Measurements from ENCODE around the gene CDK17. TPM values are rescaled to one million over a fixed set of nuclear protein-coding genes. Genes with fewer than 3 reads are reported as not detected.
A peak's percentile ranks its signal among the peaks of the same experiment; 100 is the strongest.

CDK17 gene
- total RNA-seq, 2 experiments from 2014 or later = 28.4 to 29.0 TPM

DNA sequence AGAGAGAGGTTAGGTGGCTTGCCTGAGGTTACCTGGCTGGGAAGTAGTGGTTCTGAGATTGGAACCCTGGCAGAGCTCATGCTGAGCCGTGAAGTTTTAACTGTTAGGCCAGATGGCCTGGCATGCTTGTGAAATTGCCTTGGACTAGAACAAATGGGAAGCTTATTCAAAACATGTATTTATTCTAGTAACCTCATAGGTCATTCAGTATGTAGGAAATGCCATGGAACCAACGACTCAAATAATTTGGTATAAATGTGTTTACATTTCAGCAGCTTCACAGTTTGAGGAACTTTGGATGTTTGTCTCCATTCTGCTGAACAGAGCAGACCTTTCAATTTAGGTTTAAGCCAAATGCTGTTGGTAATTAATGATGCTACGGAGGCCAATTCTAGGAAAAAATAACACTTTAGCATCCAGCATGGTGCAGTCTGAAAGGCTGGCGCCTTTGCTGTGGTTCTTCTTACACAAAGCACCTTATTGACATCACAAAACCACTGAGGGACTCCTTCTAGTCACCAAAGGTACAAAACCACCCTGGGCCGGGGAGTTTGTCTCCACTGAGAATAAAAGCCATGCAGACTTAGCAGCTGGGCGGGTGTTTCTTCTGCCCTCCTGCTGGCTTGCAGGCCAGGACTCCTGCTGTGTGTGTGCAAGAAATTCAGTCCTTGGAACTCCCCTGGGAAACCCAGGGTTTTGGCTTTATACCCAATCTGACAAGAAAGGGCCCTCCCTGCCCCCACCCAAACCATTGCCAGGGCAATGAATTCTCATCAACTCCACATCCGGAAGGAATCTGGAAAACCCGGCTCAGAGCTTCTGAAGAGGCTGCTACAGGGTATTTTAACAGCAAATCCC lies 141.9 kb downstream of the CDK17 start:
- peak; percentile 63 for DNase-seq

DNA sequence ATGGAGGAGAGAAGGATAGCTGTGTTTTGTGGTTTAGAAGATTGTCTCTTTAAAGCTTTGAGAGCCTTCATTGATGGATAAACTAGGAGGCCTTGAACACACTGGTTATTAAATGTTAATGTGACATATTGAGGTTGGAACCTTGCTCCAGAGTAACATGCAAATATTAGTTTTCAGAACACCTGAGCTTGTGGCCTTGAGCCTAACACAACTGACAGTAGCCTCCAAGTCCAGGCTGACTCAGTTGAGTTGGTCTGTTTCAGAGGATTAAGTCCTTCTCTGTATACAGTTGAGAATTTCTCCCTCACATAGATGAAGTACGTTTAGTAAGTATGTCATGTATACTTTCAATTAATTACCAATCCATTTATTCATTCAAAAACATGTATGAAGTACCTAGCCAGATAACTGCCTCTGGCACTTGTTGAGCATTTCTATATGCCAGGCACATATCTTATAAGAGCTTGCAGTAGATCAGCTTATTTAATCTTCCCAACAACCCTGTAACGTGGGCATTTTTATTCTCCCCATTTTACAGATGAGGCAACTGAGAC lies 142.6 kb downstream of the CDK17 start:
- Mint-ChIP-seq H3K4me1 (ENCODE audit: low read depth) (peaks cover 11% of the 10 kb centered on the region), H3K4me3 (no peak overlapping the region), H3K27ac (peak overlapping the region; percentile 61), H3K27me3 (no peaks in the 10 kb centered on the region), H3K9me3 (no peaks in the 10 kb centered on the region), H3K36me3 (ENCODE audit: low read depth) (peaks cover 27% of the 10 kb centered on the region)
- ATAC-seq (no peak), DNase-seq (no peak)
- ChIA-PET CTCF (interaction anchor here (0.6 to 1.8 kb wide), 4 partner anchors 11 to 259 kb away, joined by 3 to 6 read pairs (median 4); no protein-coding TSS in a partner anchor), POLR2A (interaction anchor here (1.3 to 1.5 kb wide), 2 partner anchors 9 to 142 kb away, joined by 3 to 4 read pairs; partner anchors contain the start of gene CDK17)
- TF ChIP-seq, protein P1, sequence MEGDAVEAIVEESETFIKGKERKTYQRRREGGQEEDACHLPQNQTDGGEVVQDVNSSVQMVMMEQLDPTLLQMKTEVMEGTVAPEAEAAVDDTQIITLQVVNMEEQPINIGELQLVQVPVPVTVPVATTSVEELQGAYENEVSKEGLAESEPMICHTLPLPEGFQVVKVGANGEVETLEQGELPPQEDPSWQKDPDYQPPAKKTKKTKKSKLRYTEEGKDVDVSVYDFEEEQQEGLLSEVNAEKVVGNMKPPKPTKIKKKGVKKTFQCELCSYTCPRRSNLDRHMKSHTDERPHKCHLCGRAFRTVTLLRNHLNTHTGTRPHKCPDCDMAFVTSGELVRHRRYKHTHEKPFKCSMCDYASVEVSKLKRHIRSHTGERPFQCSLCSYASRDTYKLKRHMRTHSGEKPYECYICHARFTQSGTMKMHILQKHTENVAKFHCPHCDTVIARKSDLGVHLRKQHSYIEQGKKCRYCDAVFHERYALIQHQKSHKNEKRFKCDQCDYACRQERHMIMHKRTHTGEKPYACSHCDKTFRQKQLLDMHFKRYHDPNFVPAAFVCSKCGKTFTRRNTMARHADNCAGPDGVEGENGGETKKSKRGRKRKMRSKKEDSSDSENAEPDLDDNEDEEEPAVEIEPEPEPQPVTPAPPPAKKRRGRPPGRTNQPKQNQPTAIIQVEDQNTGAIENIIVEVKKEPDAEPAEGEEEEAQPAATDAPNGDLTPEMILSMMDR (IDR thresholded peaks at IDR 0.05) = no peak
- intact Hi-C loops (cut with micrococcal nuclease) = no loop called here

More for the DNA sequence above, 141.9 kb downstream of the CDK17 start:
- intact Hi-C loops (cut with micrococcal nuclease) = no loop called here
- Mint-ChIP-seq H3K9me3 (no peaks in the 10 kb centered on the region), H3K4me1 (ENCODE audit: low read depth) (peaks cover 11% of the 10 kb centered on the region), H3K27ac (peak overlapping the region; percentile 61), H3K27me3 (no peaks in the 10 kb centered on the region), H3K36me3 (ENCODE audit: low read depth) (peaks cover 28% of the 10 kb centered on the region), H3K4me3 (no peak overlapping the region)
- ATAC-seq = peak; percentile 79
- ChIA-PET POLR2A (interaction anchor here (1.3 to 1.5 kb wide), 2 partner anchors 9 to 141 kb away, joined by 3 to 4 read pairs; partner anchors contain the start of gene CDK17), CTCF (interaction anchor here (0.6 to 1.8 kb wide), 4 partner anchors 10 to 258 kb away, joined by 3 to 6 read pairs (median 4); no protein-coding TSS in a partner anchor)
- TF ChIP-seq, protein P1 (IDR thresholded peaks at IDR 0.05) = no peak

DNA sequence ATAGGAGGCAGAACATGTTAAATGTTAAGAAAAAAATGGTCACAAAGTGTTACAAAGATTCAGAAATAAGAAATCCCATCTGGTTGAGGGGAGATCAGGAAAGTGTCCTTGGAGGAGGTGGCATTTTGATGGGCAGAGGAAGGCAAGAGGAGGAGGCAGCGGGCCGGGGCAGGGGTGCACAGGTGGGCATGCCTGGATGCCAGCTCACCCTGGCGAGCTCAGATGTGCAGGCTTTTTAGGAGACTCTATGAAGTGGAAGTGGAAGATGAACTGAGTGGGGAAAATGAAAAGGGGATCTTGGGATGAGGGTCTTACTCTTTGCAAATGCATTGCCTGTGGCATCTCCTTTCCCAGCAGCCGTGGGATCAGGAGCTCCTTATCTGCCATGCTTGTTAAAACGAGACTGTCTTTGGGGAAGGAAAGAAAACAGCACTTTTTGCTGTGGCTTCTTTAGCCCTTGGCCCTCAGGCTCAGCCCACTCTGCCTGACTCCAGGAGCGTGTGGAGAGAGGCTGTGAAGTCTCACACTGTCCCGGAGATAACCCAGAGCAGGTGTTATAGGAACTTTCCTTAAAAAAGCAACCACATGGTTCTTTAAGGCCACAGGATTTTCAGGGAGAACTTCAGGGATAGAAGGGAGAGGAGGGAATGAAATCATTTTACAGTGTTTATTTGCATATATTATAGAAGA lies 143.4 kb downstream of the CDK17 start:
- intact Hi-C loops (cut with micrococcal nuclease) = no loop called here
- H3K9me3 Mint-ChIP-seq = no peaks in the 10 kb centered on the region
- POLR2A ChIA-PET = interaction anchor here (0.9 kb wide), 1 partner anchor 9 kb away, joined by 3 read pairs; no protein-coding TSS in a partner anchor

DNA sequence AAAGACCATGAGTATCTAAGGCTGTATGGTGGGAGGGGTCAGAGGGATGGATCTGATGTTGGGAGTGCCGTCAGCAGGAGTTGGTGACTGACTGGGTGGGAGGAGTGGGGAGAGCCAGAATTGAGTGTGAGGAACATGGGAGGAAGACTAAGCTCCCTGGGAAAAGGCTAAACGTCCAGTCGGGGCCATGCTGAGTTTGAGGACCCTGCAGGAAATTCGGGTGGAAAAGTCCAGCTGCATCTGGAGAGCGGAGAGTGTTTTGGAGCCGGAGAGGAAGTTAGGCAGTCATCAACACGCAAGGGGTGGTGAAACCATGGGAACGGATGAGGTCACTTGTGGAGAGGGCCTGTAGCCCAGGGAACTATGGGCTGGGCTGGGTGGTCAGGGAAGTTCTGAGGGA lies 145.2 kb downstream of the CDK17 start:
- POLR2A ChIA-PET = interaction anchor here (0.6 to 1.0 kb wide), 2 partner anchors 9 to 15 kb away, joined by 3 read pairs; no protein-coding TSS in a partner anchor
- ATAC-seq (no peak), DNase-seq (no peak)
- H3K36me3 Mint-ChIP-seq (ENCODE audit: low read depth) = peaks cover 29% of the 10 kb centered on the region
- intact Hi-C loops (cut with micrococcal nuclease) = no loop called here
- TF ChIP-seq, protein P1 (IDR thresholded peaks at IDR 0.05) = no peak
- H3K27ac Mint-ChIP-seq = peak overlapping the region; percentile 64
- CTCF ChIA-PET = interaction anchor here (0.9 to 1.2 kb wide), 2 partner anchors 40 to 235 kb away, joined by 3 read pairs; no protein-coding TSS in a partner anchor
- H3K9me3 Mint-ChIP-seq = no peaks in the 10 kb centered on the region
- H3K27me3 Mint-ChIP-seq = no peaks in the 10 kb centered on the region
- H3K4me3 Mint-ChIP-seq = no peak overlapping the region
- H3K4me1 Mint-ChIP-seq (ENCODE audit: low read depth) = peaks cover 11% of the 10 kb centered on the region

More for the DNA sequence above, 143.4 kb downstream of the CDK17 start:
- peaks cover 11% of the 10 kb centered on the region for H3K4me1 Mint-ChIP-seq (ENCODE audit: low read depth)
- DNase-seq (no peak), ATAC-seq (no peak)
- H3K4me3 Mint-ChIP-seq = no peak overlapping the region
- H3K27ac Mint-ChIP-seq = no peak overlapping the region
- TF ChIP-seq, protein P1 (IDR thresholded peaks at IDR 0.05) = no peak
- H3K27me3 Mint-ChIP-seq = no peaks in the 10 kb centered on the region
- CTCF ChIA-PET = interaction anchor here (1.4 to 1.8 kb wide), 3 partner anchors 11 to 259 kb away, joined by 3 to 6 read pairs (median 3); no protein-coding TSS in a partner anchor
- peaks cover 32% of the 10 kb centered on the region for H3K36me3 Mint-ChIP-seq (ENCODE audit: low read depth)

All from activated CD8-positive, alpha-beta T cell treated with anti-CD3 and anti-CD28 coated beads for 36 hours (primary cell).